Neuron (in vitro differentiated cells): ENCODE results near the gene KIF16B.
"Not testable (repeated sequence)": the region's sequence is repeated elsewhere in the genome, so short reads cannot be mapped to it uniquely, and the experiment has no call there.

Source experiments
- H2AFZ ChIP-seq: one replicate; pipeline ENCODE4 v1.6.1; 2013; ENCODE audit warnings: low read depth, mild to moderate bottlenecking, inconsistent platforms, low read length, moderate library complexity
- H3K27me3 ChIP-seq: one replicate; pipeline ENCODE4 v1.6.1; 2013; ENCODE audit warnings: low read length; ENCODE audit not compliant: insufficient read depth
- H3K36me3 ChIP-seq: one replicate; pipeline ENCODE4 v1.6.1; 2013; ENCODE audit warnings: low read length; ENCODE audit not compliant: insufficient read depth
- H3K4me1 ChIP-seq: one replicate; pipeline ENCODE4 v1.6.1; 2013; ENCODE audit warnings: low read length; ENCODE audit not compliant: insufficient read depth
- H3K4me3 ChIP-seq: 2 replicates; pipeline ENCODE4 v1.5.1; 2013; ENCODE audit warnings: mild to moderate bottlenecking, low read length, moderate library complexity
- H3K9me3 ChIP-seq: one replicate; pipeline ENCODE4 v1.6.1; 2013; ENCODE audit warnings: low read length

The KIF16B gene

DNA sequence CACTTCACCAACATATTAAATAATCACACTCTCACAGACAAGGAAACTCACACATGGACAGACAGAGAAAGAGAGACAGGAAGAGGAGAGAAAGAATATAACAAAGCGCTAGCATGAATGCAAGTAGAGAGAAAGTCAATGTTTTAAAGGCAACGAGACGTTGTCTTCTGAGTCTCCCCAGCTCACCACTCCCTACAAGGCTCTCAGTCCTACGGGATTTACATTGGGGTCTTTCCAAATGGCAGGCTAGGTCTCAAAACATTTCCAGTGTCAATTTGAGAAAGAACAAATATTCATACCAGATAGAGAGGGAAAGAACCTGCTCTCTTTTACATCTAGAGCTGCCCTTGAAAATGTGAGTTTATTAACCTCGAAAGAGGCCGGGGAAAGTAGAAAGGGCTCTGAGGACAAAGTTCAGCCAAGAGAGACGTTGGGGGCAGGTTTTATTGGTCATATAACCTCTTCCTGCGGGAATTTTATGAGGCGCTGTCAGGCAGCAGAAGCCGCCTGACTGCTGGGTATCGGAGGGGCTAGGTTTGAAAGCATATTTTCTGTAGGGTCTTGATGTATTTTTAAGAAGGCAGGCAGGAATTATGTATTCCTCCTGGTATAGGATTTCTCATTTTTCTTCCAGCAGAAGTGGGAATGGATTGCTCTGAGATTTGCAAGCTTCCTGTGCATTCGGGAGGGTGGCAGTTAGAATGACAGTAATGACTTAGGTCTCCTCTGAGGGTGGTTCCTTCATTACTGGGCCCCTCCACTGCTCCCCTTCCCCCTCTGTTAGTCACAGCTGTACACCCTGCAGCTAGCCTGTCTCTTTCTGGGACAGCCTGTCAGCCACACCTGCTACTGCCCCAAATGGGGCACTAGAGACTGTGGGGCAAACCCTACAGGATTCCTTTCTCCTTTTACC, 34.4 kb upstream of the KIF16B start:
- Histone ChIP-seq H2AFZ (no peak overlapping the region), H3K36me3 (no peaks in the 10 kb centered on the region), H3K9me3 (no peaks in the 10 kb centered on the region), H3K27me3 (no peaks in the 10 kb centered on the region), H3K4me1 (no peaks in the 10 kb centered on the region), H3K4me3 (no peak overlapping the region)

DNA sequence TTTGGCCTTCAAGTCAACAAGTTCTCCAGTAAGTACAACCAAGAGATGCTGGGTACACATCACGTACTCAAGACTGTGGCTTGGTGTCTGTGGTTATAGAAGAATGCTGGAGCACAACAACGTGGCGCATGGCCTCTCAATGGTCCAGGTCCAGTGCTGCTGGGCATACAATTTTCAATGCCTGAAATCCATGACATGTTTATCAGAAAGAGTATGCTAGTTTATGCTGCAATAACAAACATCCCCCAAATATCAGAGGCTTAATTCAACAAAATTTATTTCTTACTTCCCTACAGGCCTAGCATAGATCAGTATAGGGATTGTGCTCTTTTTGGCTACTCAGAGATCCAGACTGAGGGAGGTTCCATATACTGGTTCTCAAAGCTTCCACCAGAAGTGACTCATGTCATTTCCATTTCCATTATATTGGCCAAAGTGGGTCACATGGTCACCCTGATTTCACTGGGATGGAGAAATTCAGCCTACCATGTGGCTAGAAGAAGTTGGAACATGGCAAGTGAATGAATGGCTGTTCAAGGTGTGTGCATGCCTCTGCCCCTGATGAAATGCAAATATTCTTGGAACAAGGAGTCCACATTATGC, 33.3 kb upstream of the KIF16B start:
- Histone ChIP-seq H3K36me3 (no peaks in the 10 kb centered on the region), H3K4me1 (no peaks in the 10 kb centered on the region), H3K9me3 (no peaks in the 10 kb centered on the region), H3K27me3 (no peaks in the 10 kb centered on the region), H3K4me3 (no peak overlapping the region), H2AFZ (no peak overlapping the region)

DNA sequence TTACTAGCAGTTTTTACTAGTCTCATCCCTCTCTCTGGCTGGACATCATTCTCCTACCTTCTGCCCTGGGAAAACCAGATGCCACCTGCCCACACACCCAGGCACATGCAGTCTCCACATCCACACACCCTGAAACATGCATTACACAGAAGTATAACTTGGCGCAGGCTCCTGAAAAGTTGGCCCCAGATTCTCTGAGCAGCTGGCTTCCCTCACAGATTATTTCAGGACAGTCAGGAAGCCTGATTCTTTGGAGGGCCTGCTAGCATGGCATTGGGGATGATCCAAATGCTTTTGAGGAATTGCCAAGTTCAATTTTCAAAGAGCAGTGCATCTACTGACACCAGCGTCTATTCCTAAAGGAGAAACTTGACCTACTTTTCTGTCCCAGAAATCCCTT, 27.8 kb upstream of the KIF16B start:
- no peaks in the 10 kb centered on the region for H3K27me3 ChIP-seq
- no peak overlapping the region for H3K4me3 ChIP-seq
- no peaks in the 10 kb centered on the region for H3K9me3 ChIP-seq
- no peaks in the 10 kb centered on the region for H3K36me3 ChIP-seq
- H2AFZ ChIP-seq: no peak overlapping the region
- no peaks in the 10 kb centered on the region for H3K4me1 ChIP-seq

- no peaks in the 10 kb centered on the region for H3K27me3 ChIP-seq
- no peak overlapping the region for H3K4me3 ChIP-seq
- no peaks in the 10 kb centered on the region for H3K9me3 ChIP-seq
- H2AFZ ChIP-seq: no peak overlapping the region
- no peaks in the 10 kb centered on the region for H3K4me1 ChIP-seq
- H3K36me3 ChIP-seq: no peaks in the 10 kb centered on the region
Observed at GRCh38 chr20:16599257-16599656, 26.0 kb upstream of the KIF16B start.

DNA sequence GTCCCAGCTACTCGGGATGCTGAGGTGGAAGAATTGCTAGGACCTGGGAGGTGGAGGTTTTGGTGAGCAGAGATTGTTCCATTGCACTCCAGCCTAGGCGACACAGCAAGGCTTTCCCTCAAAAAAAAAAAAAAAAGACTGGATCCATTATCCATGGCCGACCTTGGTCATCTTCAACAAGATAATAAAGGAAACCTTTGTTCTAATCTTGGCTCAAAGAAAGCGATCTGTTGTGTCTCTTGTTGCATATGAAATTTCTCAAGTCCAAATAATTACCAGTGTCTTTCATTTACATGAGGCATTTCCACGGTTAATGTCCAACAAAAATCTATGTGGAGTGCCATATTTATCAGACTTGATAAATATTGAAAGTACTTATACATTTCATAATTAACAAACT, 23.7 kb upstream of the KIF16B start:
- no peaks in the 10 kb centered on the region for H3K27me3 ChIP-seq
- no peaks in the 10 kb centered on the region for H3K36me3 ChIP-seq
- H3K4me3 ChIP-seq: no peak overlapping the region
- H2AFZ ChIP-seq: no peak overlapping the region
- H3K4me1 ChIP-seq: no peaks in the 10 kb centered on the region
- H3K9me3 ChIP-seq: no peaks in the 10 kb centered on the region

DNA sequence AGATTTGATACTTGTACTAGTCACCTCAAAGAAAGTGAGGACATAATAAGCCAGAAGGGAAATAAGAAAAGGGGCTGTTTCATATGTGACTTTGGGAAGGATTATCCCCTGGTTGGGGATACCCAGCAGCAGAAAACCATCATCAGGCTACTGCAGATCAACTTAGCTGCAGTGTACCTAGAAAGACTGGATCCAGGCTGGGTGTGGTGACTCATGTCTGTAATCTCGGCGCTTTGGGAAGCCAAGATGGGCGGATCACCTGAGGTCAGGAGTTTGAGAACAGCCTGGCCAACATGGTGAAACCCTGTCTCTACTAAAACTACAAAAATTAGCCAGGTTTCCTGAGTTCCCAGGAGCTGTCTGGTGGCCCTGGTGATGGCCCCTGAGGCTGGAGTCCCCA, 23.2 kb upstream of the KIF16B start:
- H2AFZ ChIP-seq, H3K4me1 ChIP-seq, H3K9me3 ChIP-seq, H3K36me3 ChIP-seq, H3K4me3 ChIP-seq, H3K27me3 ChIP-seq: not testable (repeated sequence)

DNA sequence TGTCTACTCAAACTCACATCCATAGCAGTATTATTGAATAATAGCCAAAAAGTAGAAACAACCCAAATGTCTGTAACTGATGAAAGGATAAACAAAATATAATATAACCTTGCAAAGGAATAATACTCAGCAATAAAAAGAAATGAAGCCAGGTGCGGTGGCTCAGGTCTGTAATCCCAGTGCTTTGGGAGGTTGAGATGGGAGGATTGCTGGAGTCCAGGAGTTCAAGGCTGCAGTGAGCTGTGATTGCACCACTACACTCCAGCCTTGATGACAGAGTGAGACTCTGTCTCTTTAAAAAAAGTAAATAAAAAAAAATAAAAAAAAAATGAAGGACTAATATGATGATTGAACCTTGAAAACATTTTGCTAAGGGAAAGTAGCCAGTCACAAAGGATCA, 22.1 kb upstream of the KIF16B start:
- Histone ChIP-seq H3K36me3 (no peaks in the 10 kb centered on the region), H3K9me3 (no peaks in the 10 kb centered on the region), H2AFZ (no peak overlapping the region), H3K4me1 (no peaks in the 10 kb centered on the region), H3K4me3 (no peak overlapping the region), H3K27me3 (no peaks in the 10 kb centered on the region)

DNA sequence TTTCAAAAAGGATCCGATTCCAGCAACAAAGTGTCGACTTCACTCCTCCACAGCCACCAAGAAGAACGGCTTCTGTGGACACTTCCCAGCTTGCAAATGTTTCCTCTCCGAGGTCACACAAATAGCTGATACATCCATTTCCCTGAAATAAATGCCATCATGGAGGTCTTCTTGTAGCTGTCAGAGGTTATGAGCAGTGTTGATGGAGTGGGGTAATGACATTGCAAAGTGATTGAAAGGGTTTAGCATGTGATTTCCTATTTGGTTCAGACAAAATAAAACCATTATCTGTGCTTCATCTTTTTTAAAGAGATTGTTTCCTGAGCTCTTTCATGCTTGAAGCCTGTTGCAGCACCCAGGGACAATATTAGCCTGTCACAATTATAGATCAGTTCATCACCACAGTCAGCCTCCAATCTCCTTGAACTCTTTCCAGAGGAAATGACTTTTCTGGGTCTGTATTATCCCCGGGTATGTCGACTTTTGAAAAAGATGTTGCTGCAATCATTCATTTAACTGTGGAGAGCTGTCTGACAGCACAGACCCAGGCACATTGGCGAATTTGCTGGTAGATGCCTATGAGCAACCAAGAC, 16.9 kb upstream of the KIF16B start:
- no peaks in the 10 kb centered on the region for H3K9me3 ChIP-seq
- no peak overlapping the region for H3K4me3 ChIP-seq
- H3K4me1 ChIP-seq: no peaks in the 10 kb centered on the region
- H2AFZ ChIP-seq: no peak overlapping the region
- H3K36me3 ChIP-seq: no peaks in the 10 kb centered on the region
- H3K27me3 ChIP-seq: no peaks in the 10 kb centered on the region

DNA sequence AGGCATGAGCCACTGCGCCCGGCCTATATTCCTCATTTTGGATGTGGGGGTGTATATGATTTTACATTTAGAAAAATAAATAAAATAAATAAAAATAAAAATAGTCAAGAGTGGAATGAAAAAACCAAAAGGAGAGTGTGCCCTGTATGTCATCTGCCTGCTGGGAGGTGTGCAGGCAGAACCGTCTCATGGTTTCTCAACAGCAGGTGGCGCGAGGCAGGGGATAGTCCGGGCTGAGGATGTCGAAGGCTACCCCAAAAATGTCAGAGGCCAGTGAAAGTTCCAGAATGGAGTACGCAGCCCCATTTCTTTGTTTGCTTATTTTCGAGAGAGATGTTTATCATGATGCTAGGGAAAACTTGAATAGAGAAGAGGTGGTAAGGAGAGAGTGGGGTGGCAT, 16.4 kb upstream of the KIF16B start:
- Histone ChIP-seq H3K4me3 (no peak overlapping the region), H3K27me3 (no peaks in the 10 kb centered on the region), H2AFZ (no peak overlapping the region), H3K4me1 (no peaks in the 10 kb centered on the region), H3K9me3 (no peaks in the 10 kb centered on the region), H3K36me3 (no peaks in the 10 kb centered on the region)

- H2AFZ ChIP-seq: no peak overlapping the region
- H3K27me3 ChIP-seq: no peaks in the 10 kb centered on the region
- H3K4me3 ChIP-seq: no peak overlapping the region
- H3K9me3 ChIP-seq: no peaks in the 10 kb centered on the region
- no peaks in the 10 kb centered on the region for H3K36me3 ChIP-seq
- no peaks in the 10 kb centered on the region for H3K4me1 ChIP-seq
Observed at GRCh38 chr20:16588241-16588640, 15.0 kb upstream of the KIF16B start.

DNA sequence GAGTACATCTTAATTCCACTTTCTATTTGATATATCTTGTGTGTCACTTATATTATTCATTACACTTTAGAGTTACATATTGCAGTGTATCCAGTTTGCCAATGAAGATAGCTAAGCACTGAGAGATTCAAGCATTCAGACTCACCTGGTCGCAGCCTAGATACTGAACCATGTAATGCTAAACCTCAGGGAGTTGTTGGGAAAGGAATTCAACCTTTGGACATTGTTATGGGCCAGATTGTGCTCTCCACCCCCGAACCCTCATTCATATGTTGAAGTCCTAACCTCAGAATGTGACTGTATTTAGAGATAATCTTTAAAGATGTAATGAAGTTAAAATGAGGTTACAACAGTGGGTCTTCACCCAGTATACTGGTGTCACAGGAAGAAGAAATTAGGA, 13.8 kb upstream of the KIF16B start:
- Histone ChIP-seq H3K27me3 (no peaks in the 10 kb centered on the region), H3K4me3 (no peak overlapping the region), H3K9me3 (no peaks in the 10 kb centered on the region), H3K4me1 (no peaks in the 10 kb centered on the region), H2AFZ (no peak overlapping the region), H3K36me3 (no peaks in the 10 kb centered on the region)

DNA sequence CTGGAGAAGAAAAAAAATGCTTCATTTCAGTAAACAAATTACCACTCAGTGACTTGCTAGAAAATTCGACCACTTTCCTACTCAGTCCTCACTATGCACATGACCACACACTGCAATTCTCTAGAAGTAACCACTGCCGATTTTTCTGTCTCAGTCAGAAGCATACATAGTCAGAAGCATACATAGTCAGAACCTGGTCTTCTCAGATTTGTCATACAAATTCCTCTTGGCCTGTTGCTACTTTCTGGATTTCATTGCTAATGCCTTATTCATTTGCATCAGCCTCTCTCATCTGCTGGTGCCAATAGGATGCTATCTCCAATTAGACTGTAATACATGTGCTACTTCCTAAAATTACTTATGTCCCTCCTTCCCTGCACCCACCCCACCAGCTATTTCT, 10.2 kb upstream of the KIF16B start:
- no peaks in the 10 kb centered on the region for H3K27me3 ChIP-seq
- H2AFZ ChIP-seq: no peak overlapping the region
- no peak overlapping the region for H3K4me3 ChIP-seq
- H3K36me3 ChIP-seq: no peaks in the 10 kb centered on the region
- H3K9me3 ChIP-seq: no peaks in the 10 kb centered on the region
- peaks cover 7% of the 10 kb centered on the region for H3K4me1 ChIP-seq

DNA sequence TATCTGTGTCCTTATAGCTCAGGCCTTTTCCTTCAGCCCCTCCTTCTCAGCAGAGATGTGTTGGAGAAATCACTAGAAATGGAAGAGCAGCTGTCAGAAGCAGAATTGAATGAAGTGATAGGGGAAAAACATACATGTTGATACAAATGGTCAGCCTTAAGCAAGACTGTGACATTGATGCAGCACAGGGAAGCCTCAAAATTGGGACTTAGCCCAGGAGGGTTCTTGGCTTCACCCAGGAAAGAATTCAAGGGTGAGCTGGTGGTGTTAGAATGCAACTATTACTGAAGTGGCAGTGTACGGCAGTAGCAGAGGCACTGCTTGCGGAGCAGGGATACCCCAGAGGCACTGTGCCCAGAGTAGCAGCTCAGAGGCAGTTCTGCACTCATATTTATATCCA, 8.0 kb upstream of the KIF16B start:
- peaks cover 7% of the 10 kb centered on the region for H3K4me1 ChIP-seq
- no peak overlapping the region for H2AFZ ChIP-seq
- no peak overlapping the region for H3K4me3 ChIP-seq
- H3K27me3 ChIP-seq: no peaks in the 10 kb centered on the region
- no peaks in the 10 kb centered on the region for H3K36me3 ChIP-seq
- H3K9me3 ChIP-seq: no peaks in the 10 kb centered on the region
